ENCODE data around the gene CST9. TPM values are rescaled to one million over a fixed set of nuclear protein-coding genes. Genes with fewer than 3 reads are reported as not detected.

The CST9 gene
- total and polyA plus RNA-seq, 2 donors (not counting 3 experiments of a cell fraction or from before 2014, with no cell fraction given): not detected

DNA sequence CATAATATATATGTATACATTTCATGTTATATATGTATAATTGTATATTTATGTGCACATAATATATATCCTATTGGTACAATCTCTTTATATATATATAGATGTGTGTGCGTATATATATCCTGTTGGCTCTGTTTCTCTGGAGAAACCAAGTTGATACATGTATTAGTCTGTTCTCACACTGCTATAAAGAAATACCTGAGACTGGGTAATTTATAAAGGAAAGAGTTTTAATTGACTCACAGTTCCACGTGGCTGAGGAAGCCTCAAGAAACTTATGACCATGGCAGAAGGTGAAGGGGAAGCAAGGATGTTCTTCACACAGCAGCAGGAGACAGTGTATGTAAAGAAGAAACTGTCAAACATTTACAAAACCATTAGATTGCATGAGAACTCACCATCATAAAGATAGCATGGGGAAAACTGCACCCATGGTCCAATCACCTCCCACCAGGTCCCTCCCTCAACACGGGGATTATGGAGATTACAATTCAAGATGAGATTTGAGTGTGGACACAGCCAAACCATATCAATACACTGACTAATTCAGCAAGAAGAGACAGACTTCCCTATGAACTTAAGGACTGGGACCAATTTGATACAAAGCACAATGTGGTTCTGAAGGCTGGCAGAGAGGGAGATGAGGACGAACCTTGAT, 18.1 kb upstream of the CST9 start:
- DNase-seq (ENCODE audit: low read depth, low spot score) (no peak), FAIRE-seq (no peak)
- Histone ChIP-seq H2AFZ (ENCODE audit: low read depth, low read length) (no peak overlapping the region), H3K27ac (ENCODE audit: insufficient read depth, low read depth, low read length) (no peak overlapping the region), H3K27me3 (ENCODE audit: control insufficient read depth in 2 of 2, insufficient read depth in 2 of 2, low read length in 2 of 2) (no peaks in the 10 kb centered on the region), H3K4me2 (ENCODE audit: insufficient read depth, low read length) (no peak overlapping the region), H3K9me1 (replicated peaks; ENCODE audit: control insufficient read depth, extremely low read depth, insufficient read depth, low read length) (no peaks in the 10 kb centered on the region), H3K4me3 (replicated peaks in 1 of 3; ENCODE audit: insufficient read depth in 1 of 3, low read depth in 1 of 3, low read length in 3 of 3) (no peak overlapping the region), H3K9ac (replicated peaks; ENCODE audit: extremely low read depth, insufficient read depth, low read length) (no peak overlapping the region), H3K79me2 (ENCODE audit: control insufficient read depth, insufficient read depth, low read length) (no peaks in the 10 kb centered on the region), H3K36me3 (ENCODE audit: control insufficient read depth in 2 of 2, extremely low read depth in 1 of 2, insufficient read depth in 2 of 2, low read length in 2 of 2) (no peaks in the 10 kb centered on the region), H3K4me1 (ENCODE audit: control insufficient read depth, extremely low read depth, insufficient read depth, low read length) (peaks cover 12% of the 10 kb centered on the region), H4K20me1 (replicated peaks; ENCODE audit: control insufficient read depth, extremely low read depth, insufficient read depth, low read length) (no peaks in the 10 kb centered on the region), H3K9me3 (replicated peaks; ENCODE audit: control insufficient read depth, insufficient read depth, low read length) (no peaks in the 10 kb centered on the region)
- CTCF ChIA-PET: interaction anchor here (1.2 kb wide), 1 partner anchor 13 kb away, joined by 3 read pairs; no protein-coding TSS in a partner anchor
- dilution Hi-C loops (cut with MboI; ENCODE audit: extremely low pct_ligation_motif_present, low sequenced_read_pairs): no loop called here
- intact Hi-C loops (cut with micrococcal nuclease): loop anchor here (2.0 kb wide), 1 partner anchor 13 kb away; the partner anchor contains the start of gene CST3
- TF ChIP-seq, protein P1, sequence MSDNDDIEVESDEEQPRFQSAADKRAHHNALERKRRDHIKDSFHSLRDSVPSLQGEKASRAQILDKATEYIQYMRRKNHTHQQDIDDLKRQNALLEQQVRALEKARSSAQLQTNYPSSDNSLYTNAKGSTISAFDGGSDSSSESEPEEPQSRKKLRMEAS (IDR thresholded peaks at IDR 0.05; ENCODE audit: insufficient read depth, insufficient read length): no peak
- TF ChIP-seq EZH2 (IDR thresholded peaks at IDR 0.05; ENCODE audit: borderline replicate concordance, low read depth, low read length, severe bottlenecking) (no peak), JUN (IDR thresholded peaks at IDR 0.05; ENCODE audit: borderline replicate concordance, insufficient read depth, insufficient read length, low read depth) (no peak), CTCF (IDR thresholded peaks at IDR 0.05; ENCODE audit: extremely low read depth in 1 of 2, insufficient read depth in 1 of 2, low read depth in 1 of 2, low read length in 2 of 2) (no peak), MYC (IDR thresholded peaks at IDR 0.05; ENCODE audit: low read depth, low read length) (no peak)
- POLR2A ChIA-PET: no interaction called here
- no TSS peak for BruUV-seq (replicated peaks)

Data from endothelial cell of umbilical vein (primary cell).